Panc1 (cell line): ENCODE data around the gene SERGEF.

ENCODE experiments used
- POLR2AphosphoS5 ChIP-seq: IDR thresholded peaks from 2 replicates; pipeline ENCODE4 v1.6.1; 2012; ENCODE audit warnings: mild to moderate bottlenecking, low read depth, low read length, moderate library complexity
- SIN3A ChIP-seq: IDR thresholded peaks from 2 replicates; pipeline ENCODE4 v1.6.1; 2012; ENCODE audit warnings: low read depth, mild to moderate bottlenecking, low read length, moderate library complexity, borderline replicate concordance; ENCODE audit not compliant: insufficient read depth
- TCF7L2 ChIP-seq: IDR thresholded peaks from 2 replicates; pipeline ENCODE4 v1.6.1; 2011; ENCODE audit warnings: mild to moderate bottlenecking, low read depth, low read length, inconsistent platforms
- TF ChIP-seq, protein P1 (sequence below): fragments of 450-650 bp; IDR thresholded peaks from 2 replicates; pipeline ENCODE4 v1.5.1; 2017; ENCODE audit warnings: mild to moderate bottlenecking
- TF ChIP-seq, protein P2 (sequence below), 2 experiments: IDR thresholded peaks; 2 replicates each; pipeline ENCODE4 v1.6.1; 2011 to 2012; ENCODE audit warnings: low read depth in 2 of 2, control low read depth in 1 of 2, low read length in 1 of 2, mild to moderate bottlenecking in 1 of 2, moderate library complexity in 1 of 2; ENCODE audit not compliant: insufficient read depth in 1 of 2

DNA sequence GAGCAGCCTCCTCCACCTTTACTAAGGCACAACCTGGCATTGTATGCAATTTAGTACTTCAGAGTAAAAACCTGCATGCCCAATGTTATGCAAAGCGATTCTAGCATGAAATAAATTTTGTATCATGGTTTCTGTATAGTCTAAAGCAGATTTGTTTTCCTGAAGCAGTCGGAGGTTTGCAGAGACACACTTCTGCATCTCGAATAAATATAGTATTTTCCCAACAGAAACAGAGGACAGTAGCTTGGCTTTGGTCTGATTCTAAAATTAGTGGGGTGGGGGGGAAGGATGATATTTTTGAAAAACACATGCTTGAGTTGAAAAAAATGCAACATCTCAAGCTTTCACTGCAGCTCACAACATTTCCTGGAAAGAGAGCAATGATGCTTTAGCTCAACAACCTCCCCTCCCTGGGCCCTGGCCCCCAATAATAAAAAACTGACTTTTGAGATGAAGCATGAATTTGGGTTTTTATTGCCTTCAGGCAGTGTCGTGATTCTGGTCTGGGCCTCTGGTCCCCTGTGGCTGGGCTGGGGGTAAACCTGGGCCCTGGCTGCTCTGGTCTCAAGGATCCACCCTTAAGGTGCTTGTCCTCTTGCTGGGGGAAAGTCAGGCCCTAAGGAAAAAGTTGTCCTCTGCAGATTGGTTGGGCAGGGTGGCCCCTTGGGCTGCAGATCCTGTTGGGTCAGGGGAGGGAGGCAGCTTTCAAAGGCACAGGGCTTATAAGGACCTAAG, 230.1 kb downstream of the SERGEF start:
- TF ChIP-seq, protein P1, sequence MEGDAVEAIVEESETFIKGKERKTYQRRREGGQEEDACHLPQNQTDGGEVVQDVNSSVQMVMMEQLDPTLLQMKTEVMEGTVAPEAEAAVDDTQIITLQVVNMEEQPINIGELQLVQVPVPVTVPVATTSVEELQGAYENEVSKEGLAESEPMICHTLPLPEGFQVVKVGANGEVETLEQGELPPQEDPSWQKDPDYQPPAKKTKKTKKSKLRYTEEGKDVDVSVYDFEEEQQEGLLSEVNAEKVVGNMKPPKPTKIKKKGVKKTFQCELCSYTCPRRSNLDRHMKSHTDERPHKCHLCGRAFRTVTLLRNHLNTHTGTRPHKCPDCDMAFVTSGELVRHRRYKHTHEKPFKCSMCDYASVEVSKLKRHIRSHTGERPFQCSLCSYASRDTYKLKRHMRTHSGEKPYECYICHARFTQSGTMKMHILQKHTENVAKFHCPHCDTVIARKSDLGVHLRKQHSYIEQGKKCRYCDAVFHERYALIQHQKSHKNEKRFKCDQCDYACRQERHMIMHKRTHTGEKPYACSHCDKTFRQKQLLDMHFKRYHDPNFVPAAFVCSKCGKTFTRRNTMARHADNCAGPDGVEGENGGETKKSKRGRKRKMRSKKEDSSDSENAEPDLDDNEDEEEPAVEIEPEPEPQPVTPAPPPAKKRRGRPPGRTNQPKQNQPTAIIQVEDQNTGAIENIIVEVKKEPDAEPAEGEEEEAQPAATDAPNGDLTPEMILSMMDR: no peak
- no peak for TF ChIP-seq POLR2AphosphoS5
- TF ChIP-seq TCF7L2: no peak
- TF ChIP-seq, protein P2, sequence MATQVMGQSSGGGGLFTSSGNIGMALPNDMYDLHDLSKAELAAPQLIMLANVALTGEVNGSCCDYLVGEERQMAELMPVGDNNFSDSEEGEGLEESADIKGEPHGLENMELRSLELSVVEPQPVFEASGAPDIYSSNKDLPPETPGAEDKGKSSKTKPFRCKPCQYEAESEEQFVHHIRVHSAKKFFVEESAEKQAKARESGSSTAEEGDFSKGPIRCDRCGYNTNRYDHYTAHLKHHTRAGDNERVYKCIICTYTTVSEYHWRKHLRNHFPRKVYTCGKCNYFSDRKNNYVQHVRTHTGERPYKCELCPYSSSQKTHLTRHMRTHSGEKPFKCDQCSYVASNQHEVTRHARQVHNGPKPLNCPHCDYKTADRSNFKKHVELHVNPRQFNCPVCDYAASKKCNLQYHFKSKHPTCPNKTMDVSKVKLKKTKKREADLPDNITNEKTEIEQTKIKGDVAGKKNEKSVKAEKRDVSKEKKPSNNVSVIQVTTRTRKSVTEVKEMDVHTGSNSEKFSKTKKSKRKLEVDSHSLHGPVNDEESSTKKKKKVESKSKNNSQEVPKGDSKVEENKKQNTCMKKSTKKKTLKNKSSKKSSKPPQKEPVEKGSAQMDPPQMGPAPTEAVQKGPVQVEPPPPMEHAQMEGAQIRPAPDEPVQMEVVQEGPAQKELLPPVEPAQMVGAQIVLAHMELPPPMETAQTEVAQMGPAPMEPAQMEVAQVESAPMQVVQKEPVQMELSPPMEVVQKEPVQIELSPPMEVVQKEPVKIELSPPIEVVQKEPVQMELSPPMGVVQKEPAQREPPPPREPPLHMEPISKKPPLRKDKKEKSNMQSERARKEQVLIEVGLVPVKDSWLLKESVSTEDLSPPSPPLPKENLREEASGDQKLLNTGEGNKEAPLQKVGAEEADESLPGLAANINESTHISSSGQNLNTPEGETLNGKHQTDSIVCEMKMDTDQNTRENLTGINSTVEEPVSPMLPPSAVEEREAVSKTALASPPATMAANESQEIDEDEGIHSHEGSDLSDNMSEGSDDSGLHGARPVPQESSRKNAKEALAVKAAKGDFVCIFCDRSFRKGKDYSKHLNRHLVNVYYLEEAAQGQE (IDR thresholded peaks at IDR 0.05; ENCODE audit: insufficient read depth in 1 of 2, low read depth in 2 of 2, low read length in 1 of 2): no peak
- no peak for TF ChIP-seq SIN3A
